ENCODE data around the gene PER2.

GRCh38 chr2:238302087-238302486, 13.7 kb upstream of the PER2 start:
- TF ChIP-seq CTCF (conservative IDR thresholded peaks at IDR 0.05; ENCODE audit: low read length) (no peak), EZH2phosphoT487 (IDR thresholded peaks at IDR 0.05; ENCODE audit: borderline replicate concordance, low read depth, low read length) (no peak)
